NCI-H82 treated with DMSO at 0.1 percent for 48 hours (cell line): ENCODE results near the gene C6.
"Not testable (repeated sequence)": the region's sequence is repeated elsewhere in the genome, so short reads cannot be mapped to it uniquely, and the experiment has no call there.

Experiments
- DNase-seq: peaks from one replicate; lab custom pipeline; 2025; ENCODE audit not compliant: unreplicated experiment; lab: John Stamatoyannopoulos, UW

C6 gene

GRCh38 chr5:41213340-41213739 lies at the start of gene C6:
TSS of gene C6 (minus strand) at chr5:41213532. CDS start at chr5:41203230, 10,302 bp downstream.
- DNase-seq, result no peak

GRCh38 chr5:41256400-41256799 lies 43.1 kb upstream of the C6 start:
- no peak for DNase-seq

GRCh38 chr5:41253109-41253508 lies 39.8 kb upstream of the C6 start:
- no peak for DNase-seq

- DNase-seq, result no peak
Observed at GRCh38 chr5:41252036-41252435, 38.7 kb upstream of the C6 start.

GRCh38 chr5:41250351-41250987 lies 37.1 kb upstream of the C6 start:
- DNase-seq, result no peak

GRCh38 chr5:41247135-41247534 lies 33.8 kb upstream of the C6 start:
- DNase-seq, result no peak

GRCh38 chr5:41246376-41246775 lies 33.0 kb upstream of the C6 start:
- no peak for DNase-seq

GRCh38 chr5:41243558-41243957 lies 30.2 kb upstream of the C6 start:
- no peak for DNase-seq

GRCh38 chr5:41240985-41241384 lies 27.7 kb upstream of the C6 start:
- no peak for DNase-seq

- DNase-seq, result no peak
Observed at GRCh38 chr5:41240390-41240789, 27.1 kb upstream of the C6 start.

GRCh38 chr5:41234475-41234874 lies 21.1 kb upstream of the C6 start:
- no peak for DNase-seq

- DNase-seq, result no peak
Observed at GRCh38 chr5:41232797-41233196, 19.5 kb upstream of the C6 start.

- not testable (repeated sequence) for DNase-seq
Observed at GRCh38 chr5:41230276-41230675, 16.9 kb upstream of the C6 start.

GRCh38 chr5:41223962-41224361 lies 10.6 kb upstream of the C6 start:
- no peak for DNase-seq

GRCh38 chr5:41219658-41220269 lies 6.4 kb upstream of the C6 start:
- DNase-seq, result no peak

GRCh38 chr5:41218929-41219657 lies 5.8 kb upstream of the C6 start:
- DNase-seq, result no peak

GRCh38 chr5:41214182-41214581 lies 850 bp upstream of the C6 start:
- DNase-seq, result no peak

GRCh38 chr5:41212935-41213334 lies 397 bp downstream of the C6 start:
- DNase-seq, result no peak

- DNase-seq, result no peak
Observed at GRCh38 chr5:41211417-41211816, 1.9 kb downstream of the C6 start.

- DNase-seq, result not testable (repeated sequence)
Observed at GRCh38 chr5:41205475-41205874, 7.9 kb downstream of the C6 start.

- no peak for DNase-seq
Observed at GRCh38 chr5:41203033-41203432, 10.3 kb downstream of the C6 start.

GRCh38 chr5:41201082-41201772 lies 12.1 kb downstream of the C6 start:
- no peak for DNase-seq
